Karpas-422 (cell line): Measurements from ENCODE around the gene LUZP1. TPM values are rescaled to one million over a fixed set of nuclear protein-coding genes. Genes with fewer than 3 reads are reported as not detected.

ENCODE experiments used
- small RNA-seq: library from RNA; depleted of rRNA; stranded (forward); fragments of <200 nt; gene quantifications from one replicate; pipeline ENCODE3, GENCODE V24; 2014
- total RNA-seq: library from RNA; depleted of rRNA; stranded (reverse); fragments of >200 nt; shearing (Covaris generic); gene quantifications from 2 replicates; pipeline ENCODE4 v1.2.3, GENCODE V29; 2014; ENCODE audit warnings: low replicate concordance; rRNA removed

The LUZP1 gene
- total RNA-seq, 1 experiment from 2014 or later: 1.5 TPM

Small RNAs within 50 kb of the gene (small RNA-seq; reads per million reads assigned to genes)
- gene MIR3115 (0.12 reads per million), gene MIR4419A (not detected), gene RNU6-135P (not detected), gene RNU6-514P (not detected)

Other genes starting within 250 kb of the LUZP1 start
- not detected in 2 replicates for gene LACTBL1, start 196.0 kb downstream of the LUZP1 start, total RNA-seq
- gene TEX46, start 153.0 kb downstream of the LUZP1 start, total RNA-seq: not detected in 2 replicates
- 110 and 121 TPM in 2 replicates for gene KDM1A, start 149.4 kb downstream of the LUZP1 start, total RNA-seq
- gene HTR1D, start 48.6 kb upstream of the LUZP1 start, total RNA-seq: not detected in 2 replicates
- 120 and 130 TPM in 2 replicates for gene HNRNPR, start 175.4 kb upstream of the LUZP1 start, total RNA-seq
- 6.4 and 7.4 TPM in 2 replicates for gene ZNF436, start 201.0 kb upstream of the LUZP1 start, total RNA-seq